Calu3 (cell line): ENCODE data around the gene MSI1. TPM values are rescaled to one million over a fixed set of nuclear protein-coding genes. Genes with fewer than 3 reads are reported as not detected.

Experiments
- BruUV-seq: library from RNA; stranded (reverse); fragments of 400-500 nt; replicated peaks from 2 replicates; lab custom pipeline; 2021; lab: Mats Ljungman, UMichigan
- CTCF ChIA-PET: fragments of 300-600 bp; sonication (Branson Sonifier 250); formaldehyde crosslinking; loops from one replicate; lab custom pipeline; 2022; ENCODE audit warnings: antibody characterized with exemption; lab: Charles Lee
- DNase-seq: peaks from one replicate; pipeline ENCODE4 v3.0.0; 2022
- H3K27ac Mint-ChIP-seq: one replicate; pipeline ENCODE4 v1.8.0; 2022; ENCODE audit warnings: mixed read lengths; ENCODE audit not compliant: unreplicated experiment
- H3K27me3 Mint-ChIP-seq: one replicate; pipeline ENCODE4 v1.8.0; 2022; ENCODE audit warnings: mixed read lengths; ENCODE audit not compliant: unreplicated experiment
- H3K36me3 Mint-ChIP-seq: one replicate; pipeline ENCODE4 v1.8.0; 2022; ENCODE audit warnings: mild to moderate bottlenecking, moderate library complexity, mixed read lengths; ENCODE audit not compliant: insufficient read depth, unreplicated experiment
- H3K4me1 Mint-ChIP-seq: one replicate; pipeline ENCODE4 v1.8.0; 2022; ENCODE audit warnings: mild to moderate bottlenecking, low read depth, mixed read lengths; ENCODE audit not compliant: unreplicated experiment
- H3K4me3 Mint-ChIP-seq: one replicate; pipeline ENCODE4 v1.8.0; 2022; ENCODE audit warnings: mild to moderate bottlenecking, low read depth, moderate library complexity, mixed read lengths; ENCODE audit not compliant: unreplicated experiment
- H3K9me3 Mint-ChIP-seq: one replicate; pipeline ENCODE4 v1.8.0; 2022; ENCODE audit warnings: low read depth, mixed read lengths; ENCODE audit not compliant: unreplicated experiment
- CTCF ChIP-seq: fragments of 200-600 bp; IDR thresholded peaks from one replicate; pipeline ENCODE4 v1.8.0; 2022; ENCODE audit warnings: antibody characterized with exemption; ENCODE audit not compliant: unreplicated experiment
- intact Hi-C: fragments of 100-400 bp; cut with micrococcal nuclease; formaldehyde crosslinking; loops from one replicate; pipeline ENCODE4 v1.10.0; 2022; ENCODE audit not compliant: unreplicated experiment
- total RNA-seq: library from RNA; stranded (reverse); gene quantifications from 2 replicates; pipeline ENCODE4 v1.2.3, GENCODE V29; 2022

MSI1 gene
- total RNA-seq, 1 experiment from 2014 or later: 1.4 TPM

DNA sequence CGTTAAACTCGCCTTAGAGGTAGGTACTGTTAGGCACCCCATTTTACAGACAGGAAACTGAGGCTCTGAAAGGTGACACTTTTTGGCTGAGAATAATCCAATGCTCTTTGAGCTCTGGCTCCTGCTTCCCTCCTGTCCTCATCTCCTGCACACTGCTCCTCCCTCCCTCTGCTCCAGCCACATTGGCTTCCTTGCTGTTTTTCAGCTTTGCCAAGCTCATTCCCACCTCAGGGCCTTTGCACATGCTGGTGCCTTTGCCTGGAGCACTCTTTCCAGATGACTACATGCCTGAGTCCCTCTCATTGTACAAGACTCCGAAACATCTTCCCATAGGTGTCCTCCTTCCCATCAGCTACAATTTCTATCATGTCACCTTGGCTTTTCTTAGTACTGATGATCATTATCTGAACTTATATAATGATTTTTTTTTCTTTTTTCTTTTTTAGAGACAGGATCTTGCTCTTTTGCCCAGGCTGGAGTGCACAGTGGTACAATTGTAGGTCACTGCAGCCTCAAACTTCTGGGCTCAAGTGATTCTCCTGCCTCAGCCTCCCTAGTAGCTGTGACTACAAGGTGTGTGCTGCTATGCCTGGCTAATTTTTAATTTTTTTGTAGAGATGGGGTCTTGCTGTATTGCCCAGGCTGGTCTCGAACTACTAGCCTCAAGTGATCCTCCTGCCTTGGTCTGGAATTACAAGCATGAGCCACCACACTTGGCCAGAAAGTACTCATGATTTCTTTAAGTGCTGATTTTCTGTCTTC lies 15.2 kb downstream of the MSI1 start:
- no peak overlapping the region for H3K27ac Mint-ChIP-seq
- TF ChIP-seq CTCF: no peak
- H3K36me3 Mint-ChIP-seq: peaks cover 5% of the 10 kb centered on the region
- H3K4me3 Mint-ChIP-seq: no peak overlapping the region
- intact Hi-C loops: no loop called here
- CTCF ChIA-PET: no interaction called here
- peaks cover 13% of the 10 kb centered on the region for H3K4me1 Mint-ChIP-seq
- no TSS peak for BruUV-seq
- no peak for DNase-seq
- H3K27me3 Mint-ChIP-seq: peaks cover 51% of the 10 kb centered on the region
- no peaks in the 10 kb centered on the region for H3K9me3 Mint-ChIP-seq

DNA sequence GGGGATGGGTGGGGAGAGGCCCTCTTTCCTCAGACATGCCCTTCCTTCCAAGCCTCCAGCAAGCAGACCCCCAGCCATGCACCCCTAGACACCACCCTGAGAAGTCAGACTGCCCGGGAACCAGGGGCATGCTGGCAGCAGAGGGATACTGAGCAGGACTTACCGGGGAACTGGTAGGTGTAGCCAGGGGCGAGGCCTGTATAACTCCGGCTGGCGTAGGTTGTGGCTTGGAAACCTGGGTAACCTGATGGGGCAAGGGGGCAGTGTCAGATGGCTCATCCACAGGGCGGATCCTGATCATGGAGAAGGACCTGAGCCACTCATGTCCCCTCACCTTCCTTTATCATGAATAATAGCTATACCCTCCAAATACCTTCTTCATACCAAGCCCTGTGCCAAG lies 15.8 kb downstream of the MSI1 start:
- no peak for TF ChIP-seq CTCF
- BruUV-seq: no TSS peak
- no peak overlapping the region for H3K27ac Mint-ChIP-seq
- peaks cover 13% of the 10 kb centered on the region for H3K4me1 Mint-ChIP-seq
- peaks cover 5% of the 10 kb centered on the region for H3K36me3 Mint-ChIP-seq
- no peak for DNase-seq
- H3K27me3 Mint-ChIP-seq: peaks cover 45% of the 10 kb centered on the region
- no peak overlapping the region for H3K4me3 Mint-ChIP-seq
- H3K9me3 Mint-ChIP-seq: no peaks in the 10 kb centered on the region
- CTCF ChIA-PET: no interaction called here
- intact Hi-C loops: no loop called here

GRCh38 chr12:120352117-120352516 lies 16.8 kb downstream of the MSI1 start:
- Mint-ChIP-seq H3K9me3 (no peaks in the 10 kb centered on the region), H3K4me3 (no peak overlapping the region), H3K27me3 (peaks cover 49% of the 10 kb centered on the region), H3K27ac (no peak overlapping the region), H3K4me1 (peaks cover 8% of the 10 kb centered on the region), H3K36me3 (peaks cover 5% of the 10 kb centered on the region)
- BruUV-seq: no TSS peak
- intact Hi-C loops: no loop called here
- no peak for DNase-seq
- no peak for TF ChIP-seq CTCF
- CTCF ChIA-PET: interaction anchor here (0.5 to 1.1 kb wide), 2 partner anchors 78 to 1316 kb away, joined by 3 read pairs; no protein-coding TSS in a partner anchor

- no TSS peak for BruUV-seq
- CTCF ChIA-PET: interaction anchor here (0.5 to 0.7 kb wide), 3 partner anchors 8 to 1045 kb away, joined by 3 to 4 read pairs (median 3); no protein-coding TSS in a partner anchor
Measured at GRCh38 chr12:120350576-120351350, 18.2 kb downstream of the MSI1 start.

More at GRCh38 chr12:120350576-120351350, 18.2 kb downstream of the MSI1 start:
- no peak for DNase-seq
- H3K27me3 Mint-ChIP-seq: peaks cover 60% of the 10 kb centered on the region
- no peaks in the 10 kb centered on the region for H3K36me3 Mint-ChIP-seq
- intact Hi-C loops: no loop called here
- no peaks in the 10 kb centered on the region for H3K4me1 Mint-ChIP-seq
- H3K4me3 Mint-ChIP-seq: no peak overlapping the region
- H3K27ac Mint-ChIP-seq: no peak overlapping the region
- H3K9me3 Mint-ChIP-seq: no peaks in the 10 kb centered on the region
- no peak for TF ChIP-seq CTCF
